Measurements from ENCODE around the gene CCNI.
A peak's percentile ranks its signal among the peaks of the same experiment; 100 is the strongest.

The CCNI gene

DNA sequence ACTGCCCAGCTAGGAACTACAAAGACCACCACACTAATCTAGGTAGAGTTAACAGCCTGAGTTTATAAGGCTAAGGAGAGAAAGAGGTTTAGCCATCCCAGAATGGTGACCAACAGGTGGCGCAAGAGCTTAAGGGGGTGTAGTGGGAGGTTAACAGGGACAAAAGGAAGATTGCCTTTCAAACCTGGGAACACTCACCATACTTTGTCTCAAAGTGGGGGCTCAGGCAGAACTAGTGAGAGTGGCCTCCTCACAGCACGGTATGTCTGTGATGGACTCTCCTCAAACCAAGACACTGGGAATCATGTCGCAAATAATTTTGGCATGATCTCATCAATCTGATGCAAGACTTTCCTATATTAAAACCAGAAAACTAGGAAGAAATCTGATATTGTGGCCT lies 23.4 kb downstream of the CCNI start:
- Histone ChIP-seq H3K4me3 (ENCODE audit: low read depth, low read length) (no peak overlapping the region), H3K9ac (no peak overlapping the region), H3K27ac (no peak overlapping the region), H3K36me3 (ENCODE audit: control insufficient read depth, insufficient read depth, low read length) (no peaks in the 10 kb centered on the region), H3K4me2 (ENCODE audit: low read length) (no peak overlapping the region), H3K79me2 (no peaks in the 10 kb centered on the region), H3K4me1 (no peaks in the 10 kb centered on the region), H2AFZ (no peak overlapping the region), H3K27me3 (ENCODE audit: control insufficient read depth, insufficient read depth, low read length) (no peaks in the 10 kb centered on the region), H3K9me3 (ENCODE audit: control insufficient read depth, low read length) (no peaks in the 10 kb centered on the region)
- TF ChIP-seq, protein P1, sequence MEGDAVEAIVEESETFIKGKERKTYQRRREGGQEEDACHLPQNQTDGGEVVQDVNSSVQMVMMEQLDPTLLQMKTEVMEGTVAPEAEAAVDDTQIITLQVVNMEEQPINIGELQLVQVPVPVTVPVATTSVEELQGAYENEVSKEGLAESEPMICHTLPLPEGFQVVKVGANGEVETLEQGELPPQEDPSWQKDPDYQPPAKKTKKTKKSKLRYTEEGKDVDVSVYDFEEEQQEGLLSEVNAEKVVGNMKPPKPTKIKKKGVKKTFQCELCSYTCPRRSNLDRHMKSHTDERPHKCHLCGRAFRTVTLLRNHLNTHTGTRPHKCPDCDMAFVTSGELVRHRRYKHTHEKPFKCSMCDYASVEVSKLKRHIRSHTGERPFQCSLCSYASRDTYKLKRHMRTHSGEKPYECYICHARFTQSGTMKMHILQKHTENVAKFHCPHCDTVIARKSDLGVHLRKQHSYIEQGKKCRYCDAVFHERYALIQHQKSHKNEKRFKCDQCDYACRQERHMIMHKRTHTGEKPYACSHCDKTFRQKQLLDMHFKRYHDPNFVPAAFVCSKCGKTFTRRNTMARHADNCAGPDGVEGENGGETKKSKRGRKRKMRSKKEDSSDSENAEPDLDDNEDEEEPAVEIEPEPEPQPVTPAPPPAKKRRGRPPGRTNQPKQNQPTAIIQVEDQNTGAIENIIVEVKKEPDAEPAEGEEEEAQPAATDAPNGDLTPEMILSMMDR (IDR thresholded peaks at IDR 0.05) = peak; percentile 30

DNA sequence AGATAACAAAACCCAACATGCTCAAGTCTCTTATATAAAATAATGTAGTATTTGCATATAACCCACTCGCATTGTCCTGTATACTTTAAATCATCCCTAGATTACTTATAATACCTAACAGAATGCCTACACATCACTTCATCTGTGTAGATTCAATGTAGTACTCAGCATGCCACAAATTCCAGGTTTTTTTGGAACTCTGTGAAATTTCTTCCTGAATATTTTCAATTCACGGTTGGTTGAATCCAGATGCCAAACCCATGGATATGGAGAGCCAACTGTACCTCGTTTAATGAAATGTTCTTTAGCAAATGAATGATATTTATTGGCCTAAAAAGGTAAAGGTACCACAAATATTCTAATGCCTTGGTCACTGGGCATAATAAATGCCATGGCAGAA lies 24.8 kb downstream of the CCNI start:
- TF ChIP-seq, protein P1 (IDR thresholded peaks at IDR 0.05) = no peak
- Histone ChIP-seq H3K9me3 (ENCODE audit: control insufficient read depth, low read length) (no peaks in the 10 kb centered on the region), H3K27ac (no peak overlapping the region), H3K4me3 (ENCODE audit: low read depth, low read length) (no peak overlapping the region), H2AFZ (no peak overlapping the region), H3K27me3 (ENCODE audit: control insufficient read depth, insufficient read depth, low read length) (no peaks in the 10 kb centered on the region), H3K4me2 (ENCODE audit: low read length) (no peak overlapping the region), H3K79me2 (no peaks in the 10 kb centered on the region), H3K9ac (no peak overlapping the region), H3K4me1 (no peaks in the 10 kb centered on the region), H3K36me3 (ENCODE audit: control insufficient read depth, insufficient read depth, low read length) (no peaks in the 10 kb centered on the region)

DNA sequence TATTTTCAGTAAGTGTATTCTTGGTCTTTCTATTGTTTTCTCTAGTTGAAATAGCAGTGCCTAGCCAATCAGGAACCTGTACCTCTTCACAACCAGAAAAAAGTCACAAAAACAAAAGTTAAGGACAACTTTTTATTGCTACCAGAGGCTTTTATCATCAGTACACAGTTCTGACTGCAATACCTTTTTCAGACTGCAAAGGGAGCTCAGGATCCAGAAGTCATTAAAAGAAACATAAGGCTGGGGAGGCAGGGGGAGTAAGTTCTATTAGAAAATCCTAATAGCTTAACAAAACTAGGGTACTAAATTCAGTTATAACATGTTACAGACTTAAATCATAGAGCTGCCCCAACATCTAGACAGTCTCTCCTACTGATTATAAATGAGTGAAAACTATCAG lies 28.8 kb downstream of the CCNI start:
- Histone ChIP-seq H3K27ac (no peak overlapping the region), H3K36me3 (ENCODE audit: control insufficient read depth, insufficient read depth, low read length) (no peaks in the 10 kb centered on the region)

DNA sequence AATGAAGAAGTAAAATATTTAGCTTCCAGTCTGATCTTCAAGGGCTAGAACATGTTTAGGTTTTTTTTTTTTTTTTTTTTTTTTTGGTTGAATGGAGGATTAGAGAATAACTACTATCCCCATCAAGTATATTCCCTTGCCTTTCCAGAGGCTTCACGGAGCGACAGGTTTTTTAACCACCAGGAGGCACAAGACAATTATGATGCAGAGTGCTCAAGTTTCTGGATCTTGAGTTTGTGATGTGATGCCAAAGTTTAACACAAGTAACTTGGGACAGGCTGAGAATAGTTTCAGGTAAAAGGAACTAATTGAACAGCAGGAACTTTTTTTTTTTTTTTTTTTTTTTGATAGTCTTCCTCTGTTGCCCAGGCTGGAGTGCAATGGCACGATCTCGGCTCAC lies 30.3 kb downstream of the CCNI start:
- Histone ChIP-seq H3K4me2 (ENCODE audit: low read length) (no peak overlapping the region), H3K79me2 (no peaks in the 10 kb centered on the region), H3K27ac (no peak overlapping the region), H3K27me3 (ENCODE audit: control insufficient read depth, insufficient read depth, low read length) (no peaks in the 10 kb centered on the region), H3K36me3 (ENCODE audit: control insufficient read depth, insufficient read depth, low read length) (no peaks in the 10 kb centered on the region), H3K9ac (no peak overlapping the region), H3K9me3 (ENCODE audit: control insufficient read depth, low read length) (no peaks in the 10 kb centered on the region), H3K4me3 (ENCODE audit: low read depth, low read length) (no peak overlapping the region), H2AFZ (no peak overlapping the region), H3K4me1 (peaks cover 3% of the 10 kb centered on the region)
- TF ChIP-seq, protein P1 (IDR thresholded peaks at IDR 0.05) = no peak

More for the DNA sequence above, 28.8 kb downstream of the CCNI start:
- no peak overlapping the region for H3K9ac ChIP-seq
- peaks cover 3% of the 10 kb centered on the region for H3K4me1 ChIP-seq
- H3K4me2 ChIP-seq (ENCODE audit: low read length) = no peak overlapping the region
- TF ChIP-seq, protein P1 (IDR thresholded peaks at IDR 0.05) = no peak
- no peak overlapping the region for H2AFZ ChIP-seq
- H3K79me2 ChIP-seq = no peaks in the 10 kb centered on the region
- H3K9me3 ChIP-seq (ENCODE audit: control insufficient read depth, low read length) = no peaks in the 10 kb centered on the region
- H3K4me3 ChIP-seq (ENCODE audit: low read depth, low read length) = no peak overlapping the region
- no peaks in the 10 kb centered on the region for H3K27me3 ChIP-seq (ENCODE audit: control insufficient read depth, insufficient read depth, low read length)

DNA sequence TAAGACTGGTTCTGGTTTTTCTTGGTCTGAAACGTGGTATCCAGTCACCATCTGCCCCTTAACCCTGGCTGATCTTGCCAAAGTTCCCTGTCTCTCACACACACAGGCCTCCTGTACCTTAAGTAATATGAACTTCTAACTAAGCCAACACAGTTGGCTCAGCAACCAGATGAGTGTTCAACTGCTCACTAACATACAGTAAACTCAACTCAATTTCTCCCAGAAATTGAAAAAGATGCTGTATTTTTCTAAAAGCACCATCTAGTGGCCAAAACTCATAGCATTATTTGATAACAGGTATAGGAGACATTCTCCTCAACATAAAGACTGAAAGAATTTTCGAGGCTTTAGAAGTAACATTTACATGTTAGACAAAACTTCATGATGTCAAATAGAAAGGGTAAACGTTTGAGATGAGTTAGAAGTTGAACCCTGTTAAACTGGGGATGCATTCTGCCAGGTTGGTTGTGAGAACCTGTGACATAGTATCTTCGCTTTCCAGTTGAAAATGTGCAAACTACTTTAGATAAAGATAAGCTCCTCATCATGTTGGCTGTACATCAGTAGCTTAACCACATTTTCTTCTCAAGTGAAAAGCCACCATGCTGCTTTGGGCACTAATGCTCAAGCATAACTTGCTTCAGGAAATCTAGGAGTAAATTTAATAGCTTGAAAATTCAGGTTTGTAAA lies 31.2 kb downstream of the CCNI start:
- Histone ChIP-seq H2AFZ (no peak overlapping the region), H3K4me1 (peaks cover 3% of the 10 kb centered on the region), H3K9ac (no peak overlapping the region), H3K79me2 (no peaks in the 10 kb centered on the region), H3K27ac (no peak overlapping the region), H3K4me2 (ENCODE audit: low read length) (no peak overlapping the region), H3K36me3 (ENCODE audit: control insufficient read depth, insufficient read depth, low read length) (no peaks in the 10 kb centered on the region), H3K27me3 (ENCODE audit: control insufficient read depth, insufficient read depth, low read length) (no peaks in the 10 kb centered on the region), H3K4me3 (ENCODE audit: low read depth, low read length) (no peak overlapping the region), H3K9me3 (ENCODE audit: control insufficient read depth, low read length) (no peaks in the 10 kb centered on the region)
- TF ChIP-seq, protein P1 (IDR thresholded peaks at IDR 0.05) = peak; percentile 38
